HepG2 (cell line): Measurements from ENCODE around the gene HIF3A.
A peak's percentile ranks its signal among the peaks of the same experiment; 100 is the strongest.

Experiments used
- GABPB1 ChIP-seq: IDR thresholded peaks from 2 replicates; pipeline ENCODE4 v1.6.1; 2016; ENCODE audit warnings: mild to moderate bottlenecking, missing genetic modification reagents, moderate library complexity, missing compliant biosample characterization
- MAFF ChIP-seq: IDR thresholded peaks from 2 replicates; pipeline ENCODE4 v1.6.1; 2011; ENCODE audit warnings: low read depth, low read length, improper control_type of control experiment
- MYC ChIP-seq: sonication (generic); formaldehyde crosslinking; IDR thresholded peaks from 2 replicates; pipeline ENCODE4 v1.9.0; 2021; ENCODE audit warnings: missing genetic modification reagents, borderline replicate concordance
- RAD21 ChIP-seq: fragments of 450-650 bp; formaldehyde crosslinking; IDR thresholded peaks from 2 replicates; pipeline ENCODE4 v1.5.0; 2020; ENCODE audit warnings: mild to moderate bottlenecking
- TF ChIP-seq, protein P1 (sequence below): IDR thresholded peaks from 2 replicates; pipeline ENCODE4 v1.6.1; 2012; ENCODE audit warnings: inconsistent platforms

DNA sequence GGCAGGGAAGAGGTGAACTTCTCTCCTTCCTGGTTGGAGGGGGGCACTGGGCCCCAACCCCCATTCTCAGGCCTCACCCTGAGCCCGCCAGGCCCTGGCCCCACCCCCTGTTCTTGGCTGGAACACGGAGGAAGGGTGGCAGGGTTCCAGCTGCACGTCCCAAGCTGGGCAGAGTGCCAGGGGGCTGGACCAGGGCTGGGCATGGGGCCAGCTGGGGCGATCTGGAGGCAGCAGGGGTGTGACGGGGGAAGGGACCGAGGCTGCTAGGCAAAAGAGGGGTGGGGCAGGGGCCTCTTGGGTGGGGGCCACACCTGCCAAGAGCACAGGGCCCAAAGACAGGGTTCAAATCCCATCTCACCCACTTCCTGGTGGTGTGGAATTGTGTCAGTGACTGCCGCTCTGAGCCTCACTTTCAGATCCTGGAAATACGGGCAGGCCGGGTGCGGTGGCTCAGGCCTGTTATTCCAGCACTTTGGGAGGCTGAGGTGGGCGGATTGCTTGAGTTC is 2.2 kb downstream of the HIF3A start:
- no peak for TF ChIP-seq GABPB1 (CRISPR knock-in tag)
- TF ChIP-seq, protein P1, sequence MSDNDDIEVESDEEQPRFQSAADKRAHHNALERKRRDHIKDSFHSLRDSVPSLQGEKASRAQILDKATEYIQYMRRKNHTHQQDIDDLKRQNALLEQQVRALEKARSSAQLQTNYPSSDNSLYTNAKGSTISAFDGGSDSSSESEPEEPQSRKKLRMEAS = peak; percentile 45; the same call in 1 of the 2 replicates
- no peak for TF ChIP-seq MAFF
- no peak for TF ChIP-seq MYC (CRISPR knock-in tag)
- no peak for TF ChIP-seq RAD21
